Epithelial cell of proximal tubule (primary cell): ENCODE data around the gene MAS1L. TPM values are rescaled to one million over a fixed set of nuclear protein-coding genes. Genes with fewer than 3 reads are reported as not detected.

Source experiments
- DNase-seq: peaks from one replicate; pipeline ENCODE4 v3.0.0-alpha.2; 2011; ENCODE audit warnings: low read depth
- H3K4me3 ChIP-seq: 2 replicates; pipeline ENCODE4 v1.5.1; 2011; ENCODE audit warnings: low read depth, mild to moderate bottlenecking, low read length
- CTCF ChIP-seq: conservative IDR thresholded peaks from 2 replicates; pipeline ENCODE4 v1.5.1; 2012; ENCODE audit warnings: low read depth, mild to moderate bottlenecking, low read length
- total RNA-seq: library from RNA; depleted of rRNA; stranded (reverse); fragments of >200 nt; gene quantifications from 2 replicates; pipeline ENCODE4 v1.2.3, GENCODE V29; 2015

The MAS1L gene
- total RNA-seq, 1 donor from 2014 or later = not detected

DNA sequence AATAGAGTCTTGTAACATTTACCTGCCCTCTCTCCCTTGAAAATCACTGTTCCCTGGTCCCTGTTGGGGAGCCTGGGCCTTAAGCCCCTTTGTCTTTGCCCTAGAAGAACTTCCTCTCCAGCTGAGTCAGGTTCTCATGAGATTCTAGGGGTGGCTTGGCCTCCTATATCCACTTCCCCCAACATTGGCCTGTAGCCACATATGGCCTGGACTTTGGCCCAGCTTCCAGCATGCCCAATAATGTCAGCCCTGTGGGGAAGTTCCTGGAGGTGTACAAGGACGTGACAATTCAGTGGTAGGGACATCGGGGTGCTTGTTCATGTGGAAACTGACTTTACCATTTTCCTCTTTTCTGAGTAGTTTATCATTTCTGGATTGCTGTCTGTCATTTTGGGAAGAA, 17.2 kb upstream of the MAS1L start:
- no peak for DNase-seq
- H3K4me3 ChIP-seq = no peak overlapping the region
- no peak for TF ChIP-seq CTCF

DNA sequence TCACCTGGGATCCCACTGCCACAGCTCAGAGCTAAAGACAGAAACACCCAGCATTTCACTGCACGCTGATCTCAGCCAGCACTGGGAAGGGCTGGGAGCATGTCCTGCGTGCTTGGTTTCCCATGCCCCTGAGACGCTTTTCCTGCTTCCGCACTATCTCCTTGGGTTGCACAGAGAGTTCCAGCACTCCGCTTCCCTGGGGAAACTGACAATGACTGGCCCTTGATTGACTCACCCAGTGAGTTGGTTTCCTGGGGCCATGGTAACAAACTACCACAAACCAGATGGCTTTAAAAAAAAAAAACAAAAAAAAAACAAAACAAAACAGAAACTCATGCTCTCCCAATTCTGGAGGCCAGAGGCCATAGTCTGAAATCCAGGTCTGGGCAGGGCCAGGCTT, 14.8 kb upstream of the MAS1L start:
- no peak overlapping the region for H3K4me3 ChIP-seq
- no peak for DNase-seq
- no peak for TF ChIP-seq CTCF

- no peak for DNase-seq
- H3K4me3 ChIP-seq = no peak overlapping the region
- TF ChIP-seq CTCF = no peak
Measured at GRCh38 chr6:29502181-29502580, 14.4 kb upstream of the MAS1L start.

DNA sequence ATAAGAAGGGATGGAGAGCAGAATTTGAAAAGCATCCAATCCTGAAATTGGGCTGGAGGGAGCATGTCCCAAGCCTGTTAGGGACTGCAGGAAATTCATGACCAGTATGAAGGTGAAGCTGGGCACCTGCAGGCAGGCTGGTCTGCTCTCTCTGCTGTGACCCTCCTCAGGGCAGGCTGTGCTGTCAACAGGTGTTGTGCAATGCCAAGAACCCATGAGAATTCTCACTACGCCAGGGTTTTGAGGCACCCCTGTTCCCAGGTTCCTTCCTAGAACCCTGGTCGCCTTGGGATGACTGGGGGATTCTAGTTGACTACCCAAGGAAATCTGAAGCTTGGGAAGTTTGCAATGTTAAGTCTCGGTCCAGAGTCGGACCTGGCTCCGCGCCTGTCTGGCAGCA, 13.3 kb upstream of the MAS1L start:
- TF ChIP-seq CTCF = no peak
- DNase-seq = no peak
- H3K4me3 ChIP-seq = no peak overlapping the region

DNA sequence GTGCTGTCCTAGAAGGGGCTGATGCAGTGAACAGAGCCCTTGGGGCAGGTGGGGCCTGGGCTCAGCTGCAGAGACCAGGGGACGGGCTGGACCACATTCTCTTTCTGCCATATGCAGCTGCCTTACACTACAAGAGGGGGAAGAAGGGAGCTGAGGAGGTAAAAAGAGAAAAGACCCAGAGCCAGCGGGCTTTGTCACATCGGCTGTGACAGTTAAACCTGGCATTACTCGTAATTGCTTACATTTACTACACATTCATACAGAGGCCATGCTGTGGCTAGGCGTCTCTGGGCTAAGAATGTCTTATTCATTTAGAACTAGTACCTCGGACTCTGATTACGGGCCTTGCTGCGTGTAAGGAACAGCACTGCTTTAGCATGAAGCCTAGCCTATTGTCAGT, 12.8 kb upstream of the MAS1L start:
- no peak for TF ChIP-seq CTCF
- no peak overlapping the region for H3K4me3 ChIP-seq
- no peak for DNase-seq

DNA sequence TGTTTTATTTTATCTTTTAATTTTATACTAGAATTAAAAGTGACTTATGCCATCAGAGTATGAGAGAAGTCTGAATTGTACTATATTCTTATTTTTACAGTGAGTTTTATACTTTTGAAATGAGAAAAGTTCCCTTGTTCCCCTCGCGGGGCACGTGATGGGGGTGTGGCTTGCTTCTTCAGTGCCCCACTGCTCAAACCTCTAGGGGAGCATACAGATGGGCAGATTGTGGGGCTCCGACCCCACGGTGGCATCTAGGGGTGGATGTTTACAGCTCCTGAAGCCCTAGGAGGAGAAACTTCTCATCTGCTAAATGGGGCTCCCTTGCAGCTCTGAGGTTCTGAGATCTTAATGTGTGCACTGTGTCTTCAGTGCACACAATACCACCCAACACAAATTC, 11.9 kb upstream of the MAS1L start:
- DNase-seq = no peak
- H3K4me3 ChIP-seq = no peak overlapping the region
- no peak for TF ChIP-seq CTCF

DNA sequence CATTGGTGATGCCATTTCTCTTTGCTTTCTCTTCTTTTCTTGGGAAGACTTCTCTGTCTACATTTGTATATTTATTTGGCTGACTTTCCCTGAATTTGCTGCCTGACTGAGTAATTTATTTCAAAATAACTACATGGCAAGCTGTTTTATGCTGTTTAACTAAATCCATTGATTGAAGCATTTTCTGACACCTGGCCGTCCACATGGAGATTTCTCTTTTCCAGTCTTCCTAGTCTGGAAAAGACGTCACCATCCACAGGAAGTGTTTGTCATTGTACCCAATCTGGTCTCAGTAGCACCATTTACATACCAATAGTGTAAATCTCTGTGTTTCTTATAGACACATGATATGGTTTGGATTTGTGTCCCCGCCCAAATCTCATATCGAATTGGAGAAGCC, 9.2 kb upstream of the MAS1L start:
- TF ChIP-seq CTCF = no peak
- no peak for DNase-seq
- H3K4me3 ChIP-seq = no peak overlapping the region
